Caco-2 (cell line): ENCODE results near the gene CRP. TPM values are rescaled to one million over a fixed set of nuclear protein-coding genes. Genes with fewer than 3 reads are reported as not detected.
"Not testable (repeated sequence)": the region's sequence is repeated elsewhere in the genome, so short reads cannot be mapped to it uniquely, and the experiment has no call there.

Experiments used
- BruUV-seq: library from RNA; stranded (reverse); fragments of 400-500 nt; replicated peaks from 2 replicates; lab custom pipeline; 2021; lab: Mats Ljungman, UMichigan
- CTCF ChIA-PET: fragments of 300-600 bp; sonication (Branson Sonifier 250); formaldehyde crosslinking; loops from one replicate; lab custom pipeline; 2022; ENCODE audit warnings: antibody characterized with exemption; lab: Charles Lee
- POLR2A ChIA-PET: fragments of 300-600 bp; sonication (Branson Sonifier 250); formaldehyde crosslinking; loops from one replicate; lab custom pipeline; 2022; ENCODE audit warnings: antibody characterized with exemption; lab: Charles Lee
- DNase-seq, 2 experiments: peaks; one replicate each; pipeline versions ENCODE4 v3.0.0 to v3.0.0-alpha.2; 2020 to 2022
- H3K27me3 ChIP-seq: replicated peaks from 2 replicates; pipeline ENCODE4 v1.6.0; 2011; ENCODE audit warnings: low read length; ENCODE audit not compliant: control insufficient read depth, insufficient read depth
- H3K36me3 ChIP-seq: 2 replicates; pipeline ENCODE4 v1.5.1; 2011; ENCODE audit warnings: low read length; ENCODE audit not compliant: control insufficient read depth, insufficient read depth
- H3K4me1 ChIP-seq: fragments of 250-450 bp; sonication (Bioruptor Pico); 2 replicates; pipeline ENCODE4 v1.5.1; 2020; ENCODE audit warnings: mild to moderate bottlenecking
- H3K4me3 ChIP-seq: 2 replicates; pipeline ENCODE4 v1.5.1; 2011; ENCODE audit warnings: low read depth, mild to moderate bottlenecking, control low read depth, low read length
- H3K9me3 ChIP-seq: fragments of 250-450 bp; sonication (Bioruptor Pico); 2 replicates; pipeline ENCODE4 v1.5.1; 2020; ENCODE audit warnings: mild to moderate bottlenecking, moderate library complexity
- H3K27ac Mint-ChIP-seq: one replicate; pipeline ENCODE4 v1.8.0; 2022; ENCODE audit warnings: mixed read lengths; ENCODE audit not compliant: unreplicated experiment
- H3K27me3 Mint-ChIP-seq: one replicate; pipeline ENCODE4 v1.8.0; 2022; ENCODE audit warnings: mixed read lengths; ENCODE audit not compliant: insufficient read depth, unreplicated experiment
- H3K36me3 Mint-ChIP-seq: one replicate; pipeline ENCODE4 v1.8.0; 2022; ENCODE audit warnings: mild to moderate bottlenecking, mixed read lengths; ENCODE audit not compliant: insufficient read depth, unreplicated experiment
- H3K4me1 Mint-ChIP-seq: one replicate; pipeline ENCODE4 v1.8.0; 2022; ENCODE audit warnings: low read depth, mixed read lengths; ENCODE audit not compliant: unreplicated experiment
- H3K4me3 Mint-ChIP-seq: one replicate; pipeline ENCODE4 v1.8.0; 2022; ENCODE audit warnings: mild to moderate bottlenecking, moderate library complexity, mixed read lengths; ENCODE audit not compliant: unreplicated experiment
- H3K9me3 Mint-ChIP-seq: one replicate; pipeline ENCODE4 v1.8.0; 2022; ENCODE audit warnings: mixed read lengths; ENCODE audit not compliant: unreplicated experiment
- CTCF ChIP-seq, 2 experiments: fragments of 200-600 bp in 1 of 2; IDR thresholded peaks; 1 replicate in 1 of 2; 2 replicates in 1 of 2; pipeline versions ENCODE4 v1.5.1 to v1.8.0; 2011 to 2022; ENCODE audit warnings: antibody characterized with exemption in 1 of 2, control low read depth in 1 of 2, inconsistent platforms in 1 of 2, low read depth in 1 of 2, low read length in 1 of 2, mild to moderate bottlenecking in 1 of 2, moderate library complexity in 1 of 2; ENCODE audit not compliant: insufficient read depth in 1 of 2, severe bottlenecking in 1 of 2, unreplicated experiment in 1 of 2
- intact Hi-C: fragments of 100-400 bp; cut with micrococcal nuclease; formaldehyde crosslinking; loops from one replicate; pipeline ENCODE4 v1.10.0; 2022; ENCODE audit not compliant: unreplicated experiment
- total RNA-seq: library from RNA; stranded (reverse); gene quantifications from 2 replicates; pipeline ENCODE4 v1.2.3, GENCODE V29; 2022

The CRP gene
- total RNA-seq, 1 experiment from 2014 or later: not detected

GRCh38 chr1:159675046-159675445, 39.3 kb downstream of the CRP start:
- Mint-ChIP-seq H3K27ac (no peak overlapping the region), H3K27me3 (peaks cover 17% of the 10 kb centered on the region), H3K36me3 (no peaks in the 10 kb centered on the region), H3K4me3 (no peak overlapping the region), H3K9me3 (no peaks in the 10 kb centered on the region), H3K4me1 (no peaks in the 10 kb centered on the region)
- Histone ChIP-seq H3K9me3 (no peaks in the 10 kb centered on the region), H3K27me3 (no peaks in the 10 kb centered on the region), H3K36me3 (no peaks in the 10 kb centered on the region), H3K4me3 (no peak overlapping the region), H3K4me1 (no peaks in the 10 kb centered on the region)
- no peak for TF ChIP-seq CTCF (IDR thresholded peaks at IDR 0.05; ENCODE audit: insufficient read depth in 1 of 2, low read depth in 1 of 2, low read length in 1 of 2, severe bottlenecking in 1 of 2, unreplicated experiment in 1 of 2)
- intact Hi-C loops: no loop called here
- ChIA-PET CTCF (no interaction called here), POLR2A (no interaction called here)
- BruUV-seq: no TSS peak
- no peak for DNase-seq

GRCh38 chr1:159672390-159672789, 42.0 kb downstream of the CRP start:
- H3K9me3 Mint-ChIP-seq, CTCF ChIA-PET, H3K36me3 Mint-ChIP-seq, BruUV-seq, H3K4me3 Mint-ChIP-seq, H3K4me1 Mint-ChIP-seq, H3K4me3 ChIP-seq, H3K27me3 ChIP-seq, intact Hi-C loops, POLR2A ChIA-PET, H3K36me3 ChIP-seq, DNase-seq, H3K4me1 ChIP-seq, H3K27ac Mint-ChIP-seq, H3K9me3 ChIP-seq: not testable (repeated sequence)
- H3K27me3 Mint-ChIP-seq: peaks cover 15% of the 10 kb centered on the region

- no peak for TF ChIP-seq CTCF (IDR thresholded peaks at IDR 0.05; ENCODE audit: insufficient read depth in 1 of 2, low read depth in 1 of 2, low read length in 1 of 2, severe bottlenecking in 1 of 2, unreplicated experiment in 1 of 2)
- H3K9me3 ChIP-seq: no peaks in the 10 kb centered on the region
- ChIA-PET CTCF (no interaction called here), POLR2A (no interaction called here)
- BruUV-seq: no TSS peak
- no peaks in the 10 kb centered on the region for H3K4me1 Mint-ChIP-seq
- intact Hi-C loops: no loop called here
- H3K27me3 ChIP-seq: no peaks in the 10 kb centered on the region
- DNase-seq: no peak
- no peaks in the 10 kb centered on the region for H3K9me3 Mint-ChIP-seq
- H3K4me3 ChIP-seq: no peak overlapping the region
- no peaks in the 10 kb centered on the region for H3K36me3 Mint-ChIP-seq
- H3K4me3 Mint-ChIP-seq: no peak overlapping the region
- H3K27ac Mint-ChIP-seq: no peak overlapping the region
- H3K27me3 Mint-ChIP-seq: peaks cover 8% of the 10 kb centered on the region
- H3K4me1 ChIP-seq: no peaks in the 10 kb centered on the region
- H3K36me3 ChIP-seq: no peaks in the 10 kb centered on the region
Measured at GRCh38 chr1:159669338-159669737, 45.1 kb downstream of the CRP start.

- Mint-ChIP-seq H3K4me1 (no peaks in the 10 kb centered on the region), H3K27ac (no peak overlapping the region), H3K9me3 (no peaks in the 10 kb centered on the region), H3K27me3 (peaks cover 10% of the 10 kb centered on the region), H3K4me3 (no peak overlapping the region), H3K36me3 (no peaks in the 10 kb centered on the region)
- peaks cover 2% of the 10 kb centered on the region; the same call in 1 of the 2 replicates for H3K9me3 ChIP-seq
- no TSS peak for BruUV-seq
- H3K4me3 ChIP-seq: no peak overlapping the region
- no peaks in the 10 kb centered on the region for H3K36me3 ChIP-seq
- DNase-seq: no peak
- TF ChIP-seq CTCF (IDR thresholded peaks at IDR 0.05; ENCODE audit: insufficient read depth in 1 of 2, low read depth in 1 of 2, low read length in 1 of 2, severe bottlenecking in 1 of 2, unreplicated experiment in 1 of 2): no peak
- ChIA-PET POLR2A (no interaction called here), CTCF (interaction anchor here (1.2 kb wide), 1 partner anchor 121 kb away, joined by 3 read pairs; no protein-coding TSS in a partner anchor)
- intact Hi-C loops: no loop called here
- H3K27me3 ChIP-seq: no peaks in the 10 kb centered on the region
- H3K4me1 ChIP-seq: no peaks in the 10 kb centered on the region
Measured at GRCh38 chr1:159668739-159669138, 45.6 kb downstream of the CRP start.
